VCaP (cell line): ENCODE data around the gene LRG1.

Experiments
- H3K27ac ChIP-seq: fragments of 450-650 bp; 2 replicates; pipeline ENCODE4 v1.5.1; 2017
- CTCF ChIP-seq: fragments of 450-650 bp; conservative IDR thresholded peaks from 2 replicates; pipeline ENCODE4 v1.5.1; 2017; ENCODE audit warnings: mild to moderate bottlenecking, moderate library complexity

Gene LRG1

DNA sequence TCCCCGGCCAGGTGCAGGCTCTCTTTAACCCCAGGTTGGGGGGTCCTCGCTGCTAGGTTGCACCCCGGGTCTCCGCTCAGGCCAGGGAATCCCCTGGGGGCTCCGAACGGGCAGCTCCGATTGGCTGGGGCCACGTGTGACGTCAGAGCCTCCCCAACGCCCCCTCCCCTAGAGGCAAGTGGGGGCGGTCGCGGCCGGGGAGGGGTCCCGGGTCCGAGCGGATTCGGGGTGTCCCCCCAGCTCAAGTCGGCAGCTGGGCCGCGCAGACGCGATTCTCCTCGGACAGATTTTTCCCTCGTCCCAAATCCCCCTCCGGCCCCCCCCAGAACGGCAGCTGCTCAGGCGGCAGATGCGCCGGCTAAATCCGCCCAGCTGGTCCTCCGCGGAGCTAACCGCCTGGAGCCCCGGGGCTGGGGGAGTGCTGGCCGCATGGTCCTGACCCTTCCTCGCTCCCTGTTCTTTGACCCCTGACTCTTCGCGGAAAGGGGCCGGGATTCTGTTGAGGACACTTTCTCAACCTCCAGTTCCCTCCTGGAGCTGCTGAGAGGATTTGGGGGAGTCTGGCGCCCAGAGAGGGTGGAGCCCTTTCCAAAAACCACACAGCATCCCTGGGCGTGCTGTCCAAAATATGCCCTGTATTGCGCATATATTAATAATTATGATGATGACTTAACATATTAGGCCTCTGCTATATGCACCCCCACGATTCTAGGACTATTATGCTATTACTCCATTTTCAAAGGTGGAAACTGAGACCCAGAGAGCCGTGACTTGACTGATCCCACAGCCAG is 45.0 kb upstream of the LRG1 start:
- TF ChIP-seq CTCF, result no peak
- peak overlapping the region; percentile 40; the same call in 1 of the 2 replicates for H3K27ac ChIP-seq

DNA sequence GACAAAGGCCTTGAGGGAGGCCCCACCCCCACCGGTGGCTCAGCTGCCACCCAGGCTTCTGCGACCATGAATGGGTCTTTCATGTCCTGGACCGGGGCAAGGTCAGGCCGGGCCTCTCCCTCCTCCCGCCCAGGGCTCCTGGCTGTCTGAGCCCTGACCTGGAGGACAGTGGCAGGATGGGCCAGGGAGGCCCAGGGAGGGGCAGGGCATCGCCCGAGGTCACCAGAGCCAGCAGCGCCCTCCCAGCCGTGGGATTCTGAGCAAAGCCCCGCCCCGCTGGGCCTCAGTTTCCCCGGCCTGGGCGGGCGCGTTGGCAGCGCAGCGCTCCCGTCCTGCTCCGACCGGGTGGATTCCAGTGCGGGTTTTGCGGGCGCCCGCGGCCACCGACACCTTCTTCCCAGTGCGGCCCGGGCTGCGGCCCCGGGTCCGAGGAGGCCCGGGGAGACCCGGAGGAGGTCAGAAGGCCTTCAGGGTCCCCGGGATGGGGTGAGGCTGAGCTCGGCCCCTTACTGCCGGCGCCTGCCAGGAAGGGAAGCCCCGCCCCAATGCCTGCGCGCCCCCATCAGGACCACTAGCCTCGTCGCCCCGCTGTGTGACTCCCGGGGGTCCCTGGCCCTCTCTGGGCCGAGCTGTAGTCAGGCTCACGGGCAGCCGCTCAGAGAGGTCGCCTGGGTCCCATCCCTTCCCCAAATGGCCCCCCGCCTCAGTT is 44.3 kb upstream of the LRG1 start:
- H3K27ac ChIP-seq, result peak overlapping the region; percentile 40; the same call in 1 of the 2 replicates
- TF ChIP-seq CTCF, result no peak

- no peak overlapping the region for H3K27ac ChIP-seq
- TF ChIP-seq CTCF, result no peak
Observed at GRCh38 chr19:4582980-4583842, 43.4 kb upstream of the LRG1 start.

- TF ChIP-seq CTCF, result no peak
- no peak overlapping the region for H3K27ac ChIP-seq
Observed at GRCh38 chr19:4581666-4582553, 42.1 kb upstream of the LRG1 start.

DNA sequence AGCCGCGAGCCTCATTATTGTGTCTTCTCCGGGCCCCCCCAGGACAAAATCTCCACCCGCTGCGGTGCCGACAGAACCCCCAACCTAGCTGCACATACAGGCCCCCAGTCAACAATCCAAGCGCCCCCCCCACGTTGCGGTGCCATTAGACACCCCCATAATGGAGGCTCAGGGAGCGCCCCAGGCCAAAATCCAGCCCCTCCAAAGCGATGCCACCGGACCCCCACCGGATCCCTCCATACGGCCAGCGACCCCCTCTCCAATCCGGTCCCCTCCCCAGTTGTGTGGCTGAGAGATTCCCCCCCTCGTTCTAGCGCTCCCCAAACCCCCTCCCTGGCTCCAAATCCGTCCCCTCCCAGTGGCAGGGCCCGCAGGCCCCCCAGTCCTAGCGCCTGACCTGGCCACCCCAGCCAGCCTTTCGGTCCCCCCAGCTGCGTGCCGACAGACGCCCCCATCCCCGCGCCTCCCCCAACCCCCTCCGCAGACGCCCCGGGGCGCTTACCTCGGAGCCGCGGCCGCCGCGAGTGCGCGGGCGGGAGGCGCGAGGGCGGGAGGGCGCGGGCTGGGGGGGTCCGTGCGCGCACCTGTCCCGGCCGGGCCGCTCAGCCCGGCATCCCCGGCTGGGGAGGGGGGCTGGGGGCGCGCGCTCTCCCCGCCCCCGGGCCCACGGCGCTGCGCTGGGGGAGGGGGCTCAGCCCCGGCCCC is 41.3 kb upstream of the LRG1 start:
- H3K27ac ChIP-seq, result no peak overlapping the region
- TF ChIP-seq CTCF, result no peak

- TF ChIP-seq CTCF, result no peak
- no peak overlapping the region for H3K27ac ChIP-seq
Observed at GRCh38 chr19:4580021-4580901, 40.4 kb upstream of the LRG1 start.
